GM21423 (cell line): ENCODE results near the gene BOLA3.
A peak's percentile ranks its signal among the peaks of the same experiment; 100 is the strongest.
"Not testable (repeated sequence)": the region's sequence is repeated elsewhere in the genome, so short reads cannot be mapped to it uniquely, and the experiment has no call there.

Experiments
- ATAC-seq: cut with Tn5 transposase; IDR thresholded peaks from one replicate; pipeline ENCODE4 v1.9.1; 2021; ENCODE audit warnings: mild to moderate bottlenecking, moderate library complexity; ENCODE audit not compliant: unreplicated experiment

Gene BOLA3, protein sequence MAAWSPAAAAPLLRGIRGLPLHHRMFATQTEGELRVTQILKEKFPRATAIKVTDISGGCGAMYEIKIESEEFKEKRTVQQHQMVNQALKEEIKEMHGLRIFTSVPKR

DNA sequence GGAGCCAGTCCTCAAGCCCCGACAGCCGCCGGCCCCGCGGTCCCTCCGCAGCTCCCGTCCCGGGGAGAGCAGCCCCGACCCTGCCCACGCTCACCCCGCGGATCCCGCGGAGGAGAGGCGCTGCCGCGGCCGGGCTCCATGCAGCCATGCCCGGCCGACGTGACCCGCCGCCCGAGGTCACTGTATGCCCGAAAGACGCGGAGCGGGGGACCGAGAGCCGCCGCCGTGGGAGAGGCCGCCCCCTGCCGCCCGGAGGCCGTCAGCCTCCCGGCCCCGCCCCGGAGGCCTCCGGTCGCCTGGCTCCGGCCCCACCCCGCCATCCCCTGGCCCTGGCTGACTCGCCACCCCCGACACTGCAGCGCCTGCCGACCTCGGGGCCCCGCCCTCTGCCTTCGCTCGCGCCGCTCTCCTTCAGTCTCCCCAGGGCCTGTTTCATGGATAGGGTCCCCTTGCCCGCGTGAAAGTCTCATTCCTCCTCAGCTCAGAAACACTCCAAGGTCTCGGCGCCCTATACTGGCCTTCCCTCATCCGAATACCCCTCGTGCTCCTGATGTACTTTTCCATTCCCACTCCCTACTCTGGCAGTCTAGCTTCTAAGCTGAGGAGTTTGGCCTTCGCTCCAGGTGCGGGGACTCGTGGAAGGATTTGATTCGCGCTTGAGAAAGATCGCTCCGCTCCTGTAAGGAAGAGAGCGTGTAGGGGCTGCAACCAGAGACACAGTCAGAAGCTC is at the start of gene BOLA3:
Gene BOLA3, minus strand, starts transcription at position 186 of the 730 bp plus-strand sequence. Its CDS starts 38 bp downstream, at position 148.
- peak; percentile 93 for ATAC-seq

DNA sequence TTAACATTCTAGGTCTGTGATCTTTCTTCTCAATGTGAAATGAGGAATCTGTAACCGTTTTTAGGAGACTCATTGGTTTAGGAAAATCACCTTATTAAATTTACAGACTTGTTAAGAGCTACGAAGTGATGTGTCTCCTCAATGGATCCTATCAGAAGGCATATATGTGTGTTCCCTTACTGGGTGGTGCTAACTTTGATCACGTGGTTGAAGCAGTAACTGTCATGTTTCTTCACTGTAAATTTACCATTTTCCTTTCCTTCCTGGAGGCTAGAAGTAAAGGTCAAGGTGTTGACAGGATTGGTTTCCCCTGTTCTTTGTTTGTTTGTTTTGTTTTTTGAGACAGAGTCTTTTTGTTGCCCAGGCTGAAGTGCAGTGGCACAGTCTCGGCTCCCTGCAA is 49.3 kb upstream of the BOLA3 start:
- ATAC-seq, result no peak

DNA sequence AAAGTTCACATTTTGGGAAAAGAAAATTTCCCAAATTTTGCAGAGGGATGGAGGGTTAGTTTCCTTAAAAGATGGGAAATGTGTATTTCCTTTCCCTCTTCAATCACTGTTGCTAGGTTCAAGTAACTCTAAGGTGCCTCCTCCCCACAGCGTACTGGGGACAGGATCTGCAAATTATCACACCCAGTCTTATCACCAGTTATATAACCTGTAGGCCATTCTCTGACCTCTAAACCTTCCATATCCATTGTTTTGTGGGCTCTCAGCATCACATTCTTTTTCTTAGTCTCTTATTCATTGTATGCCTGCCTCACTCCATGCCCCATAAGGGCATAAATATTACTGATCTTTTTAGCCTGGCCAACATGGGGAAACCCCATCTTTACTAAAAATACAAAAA is 47.1 kb upstream of the BOLA3 start:
- ATAC-seq, result no peak

DNA sequence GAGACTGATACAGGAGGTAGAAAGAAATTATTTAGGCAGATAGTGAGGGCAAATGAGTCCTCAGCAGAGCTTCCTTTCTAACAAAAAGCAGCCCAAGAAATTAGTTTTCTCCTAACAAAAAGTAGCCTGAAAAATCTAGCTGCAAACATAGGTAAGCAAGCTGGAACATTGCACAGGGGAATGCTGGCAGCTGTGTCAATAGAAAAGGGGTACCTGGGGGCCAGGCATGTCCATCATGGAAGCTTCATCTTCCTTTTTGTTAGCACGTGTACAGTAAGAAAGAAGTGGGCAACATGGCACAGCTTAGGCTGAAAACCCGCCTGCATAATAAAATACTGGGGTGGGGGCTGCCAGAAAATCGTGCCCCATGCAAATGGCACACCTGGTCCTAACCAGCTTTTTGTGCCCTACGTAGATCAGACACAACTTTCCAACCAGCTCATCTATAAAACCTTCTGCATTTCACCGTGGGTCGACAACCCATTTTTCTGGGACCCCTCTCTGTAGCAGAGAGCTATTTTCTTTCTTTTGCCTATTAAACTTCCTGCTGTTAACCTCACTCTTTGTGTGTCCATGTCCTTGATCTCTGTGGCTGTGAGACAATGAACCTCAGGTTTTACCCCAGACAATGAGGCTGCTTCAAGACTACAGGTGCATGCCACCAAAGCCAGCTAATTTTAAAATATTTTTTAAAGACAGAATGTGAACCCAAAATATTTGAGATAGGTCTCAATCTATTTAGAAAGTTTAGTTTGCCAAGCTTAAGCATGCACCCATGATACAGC is 44.1 kb upstream of the BOLA3 start:
- ATAC-seq, result no peak

DNA sequence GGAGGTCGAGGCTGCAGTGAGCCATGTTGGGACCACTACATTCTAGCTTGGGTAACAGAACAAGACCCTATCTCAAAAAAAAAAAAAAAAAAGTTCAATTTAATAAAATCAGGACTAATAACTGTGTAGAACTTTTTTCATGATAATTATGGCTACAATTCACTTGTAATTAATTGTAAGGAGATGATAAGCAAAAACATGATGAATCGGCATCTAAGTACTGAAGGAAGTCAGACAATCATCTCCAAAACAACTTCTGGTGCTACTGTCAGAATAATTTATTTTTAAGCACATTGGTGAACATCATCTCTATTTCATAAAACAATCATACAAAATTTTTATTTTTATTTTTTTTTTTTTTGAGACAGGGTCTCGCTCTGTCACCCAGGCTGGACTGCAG is 41.0 kb upstream of the BOLA3 start:
- no peak for ATAC-seq

DNA sequence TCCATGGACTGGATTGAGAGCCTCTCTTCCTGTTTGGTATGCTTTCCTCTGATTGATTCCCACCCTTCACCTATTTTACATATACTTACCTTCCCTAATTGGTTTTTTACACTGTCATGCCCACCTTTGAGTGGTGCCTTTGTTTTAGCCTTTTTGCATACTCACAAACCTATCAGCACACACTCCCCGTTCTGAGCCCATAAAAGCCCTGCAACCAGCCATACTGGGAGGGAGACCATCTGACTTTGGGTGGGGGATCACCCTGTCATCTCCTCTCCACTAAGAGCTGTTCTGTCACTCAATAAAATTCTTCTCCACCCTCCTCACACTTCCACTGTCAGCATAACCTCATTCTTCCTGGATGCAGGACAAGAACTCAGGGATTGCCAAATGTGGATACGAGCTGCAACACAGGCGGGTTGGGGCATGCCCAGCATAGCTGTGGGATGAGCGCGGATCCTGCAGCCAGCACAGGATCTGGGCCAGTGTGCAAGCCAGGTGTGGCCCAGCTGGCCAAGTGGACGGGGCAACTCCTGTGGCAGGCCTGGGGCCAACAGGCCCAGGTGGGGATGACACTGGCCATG is 40.4 kb upstream of the BOLA3 start:
- no peak for ATAC-seq

DNA sequence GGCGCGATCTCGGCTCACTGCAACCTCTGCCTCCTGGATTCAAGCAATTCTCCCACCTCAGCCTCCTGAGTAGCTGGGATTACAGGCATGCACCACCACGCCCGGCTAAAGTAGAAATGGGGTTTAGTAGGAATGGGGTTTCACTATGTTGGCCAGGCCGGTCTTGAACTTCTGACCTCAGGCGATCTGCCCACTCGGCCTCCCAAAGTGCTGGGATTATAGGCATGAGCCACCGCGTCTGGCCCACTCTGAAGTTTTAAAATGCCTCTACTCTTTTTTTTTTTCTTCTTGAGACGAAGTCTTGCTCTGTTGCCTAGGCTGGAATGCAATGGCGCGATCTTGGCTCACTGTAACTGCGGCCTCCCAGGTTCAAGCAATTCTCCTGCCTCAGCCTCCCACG is 39.0 kb upstream of the BOLA3 start:
- ATAC-seq, result not testable (repeated sequence)

DNA sequence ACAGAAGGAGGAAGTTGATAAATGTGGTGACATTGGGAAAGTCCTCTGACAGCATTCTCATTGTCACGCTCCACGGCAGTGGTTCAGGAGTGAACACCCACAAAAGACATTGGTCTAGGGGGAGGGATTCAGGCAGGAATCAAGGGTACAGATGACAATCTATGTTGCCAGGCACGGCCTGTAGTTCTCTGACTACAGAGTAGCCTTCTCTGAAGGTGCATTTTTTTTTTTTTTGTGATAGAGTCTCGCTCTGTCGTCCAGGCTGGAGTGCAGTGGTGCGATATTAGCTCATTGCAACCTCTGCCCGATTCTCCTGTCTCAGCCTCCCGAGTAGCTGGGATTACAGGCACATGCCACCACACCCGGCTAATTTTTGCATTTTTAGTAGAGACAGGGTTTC is 38.3 kb upstream of the BOLA3 start:
- ATAC-seq, result peak; percentile 63

DNA sequence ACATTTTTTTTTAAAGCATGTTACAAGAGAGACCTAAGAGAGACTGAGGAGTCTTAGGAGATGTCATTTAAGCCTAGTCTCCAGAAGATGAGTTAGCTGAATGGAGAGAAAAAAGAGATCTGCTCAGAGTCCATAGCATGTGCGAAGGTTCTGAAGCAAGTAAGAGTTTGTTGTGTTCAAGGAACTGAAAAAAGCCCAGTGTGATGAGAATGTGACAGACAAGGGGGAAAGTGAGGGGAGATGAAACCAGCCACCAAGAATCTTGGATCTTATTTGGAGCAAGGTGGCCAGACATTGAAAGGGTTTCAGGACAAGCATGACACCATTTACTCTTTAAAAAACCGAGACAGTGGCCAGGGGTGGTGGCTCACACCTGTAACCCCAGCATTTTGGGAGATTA is 36.2 kb upstream of the BOLA3 start:
- ATAC-seq, result no peak

DNA sequence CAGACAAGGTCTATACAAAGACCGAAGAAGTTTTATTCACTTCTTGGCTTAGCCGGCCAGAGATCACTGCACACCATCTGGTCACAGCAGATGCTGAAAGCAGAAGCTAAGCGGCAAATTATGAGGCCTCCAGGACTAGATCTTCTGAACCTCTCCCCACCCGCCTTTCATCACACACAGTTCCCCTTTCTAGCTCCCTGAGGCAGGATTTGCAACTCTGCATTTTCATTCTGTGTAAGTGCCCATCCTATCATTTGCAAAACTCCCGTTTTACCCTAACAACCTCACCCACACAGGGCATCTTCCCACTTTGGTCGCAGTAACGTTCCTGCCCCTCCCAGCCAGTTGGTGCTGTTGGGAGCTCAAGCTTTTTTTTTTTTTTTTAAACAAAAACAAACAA is 34.0 kb upstream of the BOLA3 start:
- peak; percentile 22 for ATAC-seq

DNA sequence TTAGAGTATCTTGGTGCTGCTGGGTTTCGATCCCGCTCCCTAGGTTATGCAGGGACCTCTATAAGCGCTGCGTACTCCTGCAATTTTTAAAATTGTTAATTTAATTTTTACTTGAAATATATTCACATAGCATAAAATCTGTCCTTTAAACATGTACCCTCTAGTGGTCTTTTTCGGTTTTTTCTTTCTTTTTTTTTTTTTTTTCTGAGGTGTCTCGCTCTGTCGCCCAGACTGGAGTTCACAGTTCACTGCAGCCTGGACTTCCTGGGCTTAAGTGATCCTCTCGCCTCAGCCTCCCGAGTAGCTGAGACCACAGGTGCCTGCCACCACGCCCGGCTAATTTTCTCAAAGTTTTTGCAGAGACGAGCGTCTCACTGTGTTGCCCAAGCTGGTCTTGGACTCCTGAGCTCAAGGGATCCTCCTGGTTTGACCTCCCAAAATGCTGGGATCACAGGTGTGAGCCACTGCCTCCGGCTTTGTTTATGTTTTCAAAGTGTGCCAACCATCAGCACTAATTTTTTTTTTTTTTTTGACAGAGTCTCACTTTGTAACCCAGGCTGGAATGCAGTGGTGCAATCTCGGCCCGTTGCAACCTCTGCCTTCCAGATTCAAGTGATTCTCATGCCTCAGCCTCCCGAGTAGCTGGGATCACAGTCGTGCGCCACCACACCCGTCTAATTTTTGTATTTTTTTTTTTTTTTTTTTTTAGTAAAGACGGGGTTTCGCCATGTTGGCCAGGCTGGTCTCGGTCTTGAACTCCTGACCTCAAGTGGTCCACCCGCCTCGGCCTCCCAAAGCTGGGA is 31.6 kb upstream of the BOLA3 start:
- ATAC-seq, result peak; percentile 6

DNA sequence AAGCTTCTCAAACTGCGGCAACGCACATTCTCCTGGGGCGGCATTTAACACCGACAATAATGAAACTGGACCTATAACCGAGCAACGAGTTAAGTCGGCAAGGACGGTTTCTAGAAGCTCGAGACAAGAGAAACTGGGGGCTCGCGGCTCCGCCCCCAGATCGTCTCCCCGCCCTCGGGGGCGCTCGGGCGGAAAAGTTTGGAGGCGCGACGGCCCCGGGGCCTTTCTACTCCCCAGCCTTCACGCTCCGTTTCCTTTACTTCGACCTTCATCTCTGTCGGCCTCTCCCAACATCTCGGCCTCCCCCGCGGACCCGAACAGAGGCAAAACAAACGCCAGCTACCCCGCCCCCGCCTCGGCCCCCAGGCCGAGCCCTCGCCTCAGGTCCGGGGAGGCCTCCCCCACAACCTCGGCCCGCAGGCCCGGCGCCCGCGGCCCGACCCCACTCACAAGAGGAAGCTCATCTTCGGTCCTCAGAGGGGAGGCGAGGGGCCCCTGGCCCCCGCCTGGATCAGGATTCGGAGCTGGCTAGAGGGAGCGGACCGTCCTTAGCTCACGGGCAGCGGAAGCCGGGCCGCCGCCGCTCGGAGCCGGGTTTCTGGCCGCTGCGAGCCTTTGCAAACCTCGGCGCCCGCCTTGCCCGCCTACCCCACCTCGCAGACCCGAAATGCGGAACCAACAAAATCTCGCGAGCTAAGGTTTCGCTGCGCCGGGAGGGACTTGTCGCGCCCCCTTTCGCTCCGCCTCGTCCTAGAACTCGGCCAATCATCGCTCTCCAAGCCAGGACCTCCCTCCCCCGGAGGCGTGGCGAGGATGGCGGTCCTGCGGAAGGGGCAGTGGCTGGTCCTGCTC is 30.7 kb upstream of the BOLA3 start, which contains the start of gene MOB1A:
Gene MOB1A, minus strand, starts transcription at position 669 of the 852 bp plus-strand sequence. Its CDS starts 205 bp downstream, at position 464.
- peak; percentile 79 for ATAC-seq

DNA sequence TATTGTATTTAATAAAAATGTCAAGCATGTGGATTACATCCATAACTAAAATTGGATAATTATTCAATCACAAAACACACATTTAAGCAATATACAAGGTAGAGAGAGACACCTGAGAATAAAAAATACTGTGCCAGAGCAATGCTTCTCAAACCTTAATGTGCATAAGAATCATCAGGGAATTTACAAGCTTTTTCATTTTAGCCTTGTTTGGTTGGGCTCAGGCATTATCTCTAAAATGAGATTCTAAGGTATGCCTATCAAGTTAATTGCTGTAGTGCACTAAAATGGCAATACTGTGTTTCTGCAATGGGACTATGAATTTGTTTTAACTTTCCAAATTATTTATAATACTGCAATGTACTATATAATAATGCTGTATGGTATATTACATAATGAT is 30.0 kb upstream of the BOLA3 start:
- no peak for ATAC-seq

DNA sequence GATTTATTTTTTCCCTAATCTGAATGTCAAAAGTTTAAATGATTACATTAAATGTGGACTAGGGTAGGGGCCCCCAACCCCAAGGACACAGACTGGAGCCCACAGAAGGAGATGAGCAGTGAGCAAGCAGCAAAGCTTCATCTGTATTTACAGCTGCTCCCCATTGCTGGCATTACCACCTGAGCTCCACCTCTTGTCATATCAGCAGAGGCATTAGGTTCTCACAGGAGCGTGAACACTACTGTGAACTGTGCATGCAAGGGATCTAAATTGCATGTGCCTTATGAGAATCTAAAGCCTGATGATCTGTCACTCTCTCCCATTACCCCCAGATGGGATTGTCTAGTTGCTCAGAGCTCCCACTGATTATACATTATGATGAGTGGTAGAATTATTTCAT is 27.2 kb upstream of the BOLA3 start:
- ATAC-seq, result no peak

DNA sequence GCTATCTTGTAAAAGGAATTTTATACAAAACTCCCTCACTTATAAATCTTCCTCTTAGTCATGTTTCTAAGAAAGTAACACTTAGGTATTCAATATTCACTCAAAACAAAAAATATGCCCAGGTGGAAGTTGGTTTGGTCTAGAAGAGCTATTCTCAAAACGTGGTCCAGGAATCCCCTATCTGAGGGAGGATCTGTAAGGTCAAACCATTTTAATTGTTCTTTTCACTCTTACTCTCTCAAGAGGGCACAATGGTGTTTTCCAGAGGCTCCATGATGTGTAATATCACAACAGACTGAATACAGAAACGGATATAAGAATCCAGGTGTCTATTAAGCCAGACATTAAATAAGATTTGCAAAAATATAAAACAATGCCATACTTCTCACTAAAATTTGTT is 21.0 kb upstream of the BOLA3 start:
- no peak for ATAC-seq

DNA sequence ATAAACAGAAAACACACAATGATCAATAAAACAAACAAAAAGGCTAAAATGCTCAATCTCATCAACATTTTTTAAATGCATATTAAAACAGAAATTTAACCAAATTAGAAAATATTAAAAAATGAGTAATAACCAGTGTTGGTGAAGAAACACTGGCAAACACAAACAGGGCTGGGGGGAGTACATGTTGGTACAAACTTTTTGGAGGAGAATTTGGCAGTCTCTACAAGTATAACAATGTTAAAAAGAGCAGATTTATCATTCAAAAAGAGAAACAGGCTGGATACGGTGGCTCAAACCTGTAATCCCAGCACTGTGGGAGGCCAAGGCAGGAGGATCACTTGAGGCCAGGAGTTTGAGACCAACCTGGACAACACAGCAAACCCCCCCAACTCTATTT is 17.0 kb upstream of the BOLA3 start:
- ATAC-seq, result no peak

DNA sequence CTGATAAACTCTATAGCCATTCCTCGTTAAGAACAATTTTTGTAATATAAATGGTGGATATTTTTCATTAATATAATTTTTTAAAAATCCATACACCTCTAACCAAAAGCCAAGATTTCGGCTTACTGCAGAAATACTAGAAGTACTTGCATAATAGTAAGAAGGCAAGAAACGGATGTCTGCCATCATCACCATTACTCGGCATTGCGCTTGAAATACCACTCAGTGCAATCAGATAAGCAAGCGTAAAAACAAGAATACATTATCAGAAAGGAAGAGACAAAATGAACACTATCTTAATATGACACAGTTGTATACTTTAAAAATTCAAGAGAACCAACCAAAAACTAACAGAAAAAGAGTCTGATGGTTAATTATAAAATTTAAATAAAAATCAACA is 15.2 kb upstream of the BOLA3 start:
- no peak for ATAC-seq

DNA sequence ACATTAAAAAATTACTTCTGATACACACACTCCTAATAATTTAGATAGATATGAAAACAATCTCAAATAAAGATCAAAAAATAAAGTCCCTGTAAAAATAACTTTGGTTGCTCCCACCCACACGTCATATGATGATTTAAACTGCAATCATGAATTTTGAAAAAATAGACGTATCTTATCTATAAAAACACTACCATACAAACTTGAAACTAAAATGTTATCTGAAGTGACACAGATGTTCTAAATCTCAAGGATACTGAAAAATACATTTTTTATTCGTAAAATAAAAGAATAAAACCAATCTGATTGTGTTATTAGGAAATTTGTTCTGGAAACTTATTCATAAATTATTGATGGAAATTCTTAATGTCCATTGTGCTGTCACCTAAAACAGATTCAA is 8.1 kb upstream of the BOLA3 start:
- ATAC-seq, result no peak

DNA sequence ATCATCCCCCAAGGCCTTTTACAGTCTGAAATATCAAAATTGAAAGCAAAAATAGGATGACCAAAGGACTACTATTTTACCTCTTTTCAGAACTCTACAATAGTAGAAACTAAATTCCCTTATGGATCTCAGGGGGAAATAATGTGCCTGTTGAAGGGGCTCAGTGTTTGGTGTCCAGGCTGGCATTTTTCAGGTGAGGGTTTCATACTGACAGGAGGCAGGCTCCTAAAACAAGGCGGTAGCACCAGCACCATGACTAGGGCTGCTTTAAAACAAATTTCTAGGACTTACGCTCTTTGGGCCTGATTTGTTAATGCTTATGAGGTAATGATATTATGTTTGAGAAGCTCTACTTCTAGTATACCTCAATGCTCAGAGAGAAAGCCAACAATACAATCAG is 5.2 kb upstream of the BOLA3 start:
- no peak for ATAC-seq
